ENCODE measurements around the gene PDZRN4. TPM values are rescaled to one million over a fixed set of nuclear protein-coding genes. Genes with fewer than 3 reads are reported as not detected.

The PDZRN4 gene
- total RNA-seq, 1 experiment from 2014 or later = not detected

GRCh38 chr12:41497409-41497808 lies 309.3 kb downstream of the PDZRN4 start:
- ChIA-PET POLR2A (no interaction called here), CTCF (no interaction called here)
- no peaks in the 10 kb centered on the region for H3K36me3 Mint-ChIP-seq (ENCODE audit: insufficient read depth, unreplicated experiment)
- no peaks in the 10 kb centered on the region for H3K9me3 ChIP-seq
- no peaks in the 10 kb centered on the region for H3K36me3 ChIP-seq (ENCODE audit: control insufficient read depth, insufficient read depth, low read length)
- H3K4me1 ChIP-seq = no peaks in the 10 kb centered on the region
- DNase-seq = no peak
- H3K4me1 Mint-ChIP-seq (ENCODE audit: low read depth, unreplicated experiment) = no peaks in the 10 kb centered on the region
- intact Hi-C loops (cut with micrococcal nuclease; ENCODE audit: unreplicated experiment) = no loop called here
- H3K9me3 Mint-ChIP-seq (ENCODE audit: unreplicated experiment) = no peaks in the 10 kb centered on the region
- H3K27me3 Mint-ChIP-seq (ENCODE audit: insufficient read depth, unreplicated experiment) = peaks cover 10% of the 10 kb centered on the region
- no peaks in the 10 kb centered on the region; the same call in 1 of the 2 replicates for H3K27me3 ChIP-seq (replicated peaks; ENCODE audit: control insufficient read depth, insufficient read depth, low read length)
- H3K27ac Mint-ChIP-seq (ENCODE audit: unreplicated experiment) = no peak overlapping the region
- no peak for TF ChIP-seq CTCF (IDR thresholded peaks at IDR 0.05; ENCODE audit: insufficient read depth in 1 of 2, low read depth in 1 of 2, low read length in 1 of 2, severe bottlenecking in 1 of 2, unreplicated experiment in 1 of 2)
- H3K4me3 Mint-ChIP-seq (ENCODE audit: unreplicated experiment) = no peak overlapping the region
- H3K4me3 ChIP-seq (ENCODE audit: low read depth, low read length) = no peak overlapping the region
- no TSS peak for BruUV-seq (replicated peaks)

- no peak overlapping the region for H3K27ac Mint-ChIP-seq (ENCODE audit: unreplicated experiment)
- no peaks in the 10 kb centered on the region for H3K9me3 ChIP-seq
- H3K4me3 Mint-ChIP-seq (ENCODE audit: unreplicated experiment) = no peak overlapping the region
- no peaks in the 10 kb centered on the region for H3K36me3 ChIP-seq (ENCODE audit: control insufficient read depth, insufficient read depth, low read length)
- H3K9me3 Mint-ChIP-seq (ENCODE audit: unreplicated experiment) = no peaks in the 10 kb centered on the region
- intact Hi-C loops (cut with micrococcal nuclease; ENCODE audit: unreplicated experiment) = no loop called here
- POLR2A ChIA-PET = no interaction called here
- no peak for TF ChIP-seq CTCF (IDR thresholded peaks at IDR 0.05; ENCODE audit: insufficient read depth in 1 of 2, low read depth in 1 of 2, low read length in 1 of 2, severe bottlenecking in 1 of 2, unreplicated experiment in 1 of 2)
- H3K36me3 Mint-ChIP-seq (ENCODE audit: insufficient read depth, unreplicated experiment) = no peaks in the 10 kb centered on the region
- peaks cover 8% of the 10 kb centered on the region for H3K27me3 Mint-ChIP-seq (ENCODE audit: insufficient read depth, unreplicated experiment)
- H3K4me1 ChIP-seq = no peaks in the 10 kb centered on the region
- no peak for DNase-seq
- BruUV-seq (replicated peaks) = no TSS peak
- CTCF ChIA-PET = no interaction called here
- no peak overlapping the region for H3K4me3 ChIP-seq (ENCODE audit: low read depth, low read length)
- no peaks in the 10 kb centered on the region for H3K27me3 ChIP-seq (replicated peaks; ENCODE audit: control insufficient read depth, insufficient read depth, low read length)
- no peaks in the 10 kb centered on the region for H3K4me1 Mint-ChIP-seq (ENCODE audit: low read depth, unreplicated experiment)
Observed at GRCh38 chr12:41504976-41505375, 316.9 kb downstream of the PDZRN4 start.

- no peak overlapping the region for H3K27ac Mint-ChIP-seq (ENCODE audit: unreplicated experiment)
- H3K9me3 Mint-ChIP-seq (ENCODE audit: unreplicated experiment) = no peaks in the 10 kb centered on the region
- no TSS peak for BruUV-seq (replicated peaks)
- Histone ChIP-seq H3K27me3 (replicated peaks; ENCODE audit: control insufficient read depth, insufficient read depth, low read length) (no peaks in the 10 kb centered on the region), H3K36me3 (ENCODE audit: control insufficient read depth, insufficient read depth, low read length) (no peaks in the 10 kb centered on the region), H3K9me3 (no peaks in the 10 kb centered on the region), H3K4me1 (no peaks in the 10 kb centered on the region), H3K4me3 (ENCODE audit: low read depth, low read length) (no peak overlapping the region)
- ChIA-PET POLR2A (no interaction called here), CTCF (no interaction called here)
- DNase-seq = no peak
- no peaks in the 10 kb centered on the region for H3K36me3 Mint-ChIP-seq (ENCODE audit: insufficient read depth, unreplicated experiment)
- TF ChIP-seq CTCF (IDR thresholded peaks at IDR 0.05; ENCODE audit: insufficient read depth in 1 of 2, low read depth in 1 of 2, low read length in 1 of 2, severe bottlenecking in 1 of 2, unreplicated experiment in 1 of 2) = no peak
- intact Hi-C loops (cut with micrococcal nuclease; ENCODE audit: unreplicated experiment) = no loop called here
- H3K4me3 Mint-ChIP-seq (ENCODE audit: unreplicated experiment) = no peak overlapping the region
- H3K27me3 Mint-ChIP-seq (ENCODE audit: insufficient read depth, unreplicated experiment) = peaks cover 12% of the 10 kb centered on the region
- H3K4me1 Mint-ChIP-seq (ENCODE audit: low read depth, unreplicated experiment) = no peaks in the 10 kb centered on the region
Observed at GRCh38 chr12:41507286-41507685, 319.2 kb downstream of the PDZRN4 start.

Measured in Caco-2 (cell line).